ENCODE results near the gene NRK.
"Not testable (repeated sequence)": the region's sequence is repeated elsewhere in the genome, so short reads cannot be mapped to it uniquely, and the experiment has no call there.

NRK gene

GRCh38 chrX:105894721-105895120 lies 72.4 kb downstream of the NRK start:
- no peak for DNase-seq

DNA sequence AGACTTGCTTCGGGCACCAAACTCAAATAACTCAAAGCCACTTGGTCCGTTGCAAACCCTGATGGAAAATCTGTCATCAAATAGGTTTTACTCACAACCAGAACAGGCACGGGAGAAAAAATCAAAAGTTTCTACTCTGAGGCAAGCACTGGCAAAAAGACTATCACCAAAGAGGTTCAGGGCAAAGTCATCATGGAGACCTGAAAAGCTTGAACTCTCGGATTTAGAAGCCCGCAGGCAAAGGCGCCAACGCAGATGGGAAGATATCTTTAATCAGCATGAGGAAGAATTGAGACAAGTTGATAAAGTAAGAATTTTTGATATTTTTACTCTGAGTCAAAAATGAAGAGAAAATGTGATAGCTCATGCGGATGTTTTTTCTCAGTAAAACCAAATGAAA lies 87.2 kb downstream of the NRK start:
- DNase-seq = no peak

- no peak for DNase-seq
Measured at GRCh38 chrX:105910563-105911105, 88.3 kb downstream of the NRK start.

GRCh38 chrX:105945266-105945665 lies 122.9 kb downstream of the NRK start:
- no peak for DNase-seq

- no peak for DNase-seq
Measured at GRCh38 chrX:105969487-105969886, 147.1 kb downstream of the NRK start.

DNA sequence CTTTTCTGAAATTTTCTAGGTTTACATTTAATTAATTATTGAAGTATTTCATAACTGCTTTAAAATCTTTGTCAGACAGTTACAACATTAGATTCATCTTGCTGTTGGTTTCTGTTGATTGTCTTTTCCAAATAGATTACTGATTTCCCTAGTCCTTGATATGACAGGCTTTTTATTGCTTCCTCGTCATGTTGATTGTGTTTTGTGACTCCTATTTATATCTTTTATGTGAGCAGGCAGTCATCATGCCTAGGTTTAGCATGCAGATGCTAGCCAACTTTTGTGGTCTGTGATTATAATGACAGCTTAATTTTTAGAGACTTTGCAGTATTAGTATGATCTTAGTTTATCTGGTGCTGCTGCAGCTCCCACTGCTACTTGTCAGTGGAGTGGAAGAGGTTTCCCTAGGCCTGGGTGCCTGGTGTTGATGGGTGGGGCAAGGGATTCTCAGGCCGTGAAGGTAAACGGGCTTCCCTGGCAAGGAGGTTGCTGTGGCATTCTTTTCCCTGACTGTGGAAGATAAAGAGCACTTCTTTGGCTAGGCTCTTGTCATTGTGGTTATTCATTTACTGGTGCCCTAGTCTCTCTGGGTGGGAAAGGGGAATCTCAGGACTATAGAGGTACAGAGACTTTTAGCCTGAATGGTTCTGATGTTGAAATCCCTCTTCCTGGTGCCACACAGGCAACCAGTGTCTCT lies 150.5 kb downstream of the NRK start:
- DNase-seq = no peak

GRCh38 chrX:105973387-105973739 lies 151.0 kb downstream of the NRK start:
- no peak for DNase-seq

- DNase-seq = no peak
Measured at GRCh38 chrX:105975382-105975781, 153.0 kb downstream of the NRK start.

- no peak for DNase-seq
Measured at GRCh38 chrX:105981772-105982485, 159.6 kb downstream of the NRK start.

DNA sequence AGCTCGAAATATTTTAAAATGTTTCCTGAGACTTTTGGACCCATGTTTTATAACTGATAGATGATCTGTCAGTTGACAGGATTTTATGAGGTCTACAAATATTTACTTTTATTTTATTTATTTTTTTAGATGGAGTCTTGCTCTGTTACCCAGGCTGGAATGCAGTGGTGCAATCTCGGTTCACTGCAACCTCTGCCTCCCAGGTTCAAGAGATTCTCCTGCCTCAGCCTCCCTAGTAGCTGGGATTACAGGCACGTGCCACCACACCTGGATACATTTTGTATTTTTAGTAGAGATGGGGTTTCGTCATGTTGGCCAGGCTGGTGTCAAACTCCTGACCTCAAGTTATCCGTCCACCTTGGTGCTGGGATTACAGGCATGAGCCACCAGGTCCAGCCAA lies 166.1 kb downstream of the NRK start:
- not testable (repeated sequence) for DNase-seq

DNA sequence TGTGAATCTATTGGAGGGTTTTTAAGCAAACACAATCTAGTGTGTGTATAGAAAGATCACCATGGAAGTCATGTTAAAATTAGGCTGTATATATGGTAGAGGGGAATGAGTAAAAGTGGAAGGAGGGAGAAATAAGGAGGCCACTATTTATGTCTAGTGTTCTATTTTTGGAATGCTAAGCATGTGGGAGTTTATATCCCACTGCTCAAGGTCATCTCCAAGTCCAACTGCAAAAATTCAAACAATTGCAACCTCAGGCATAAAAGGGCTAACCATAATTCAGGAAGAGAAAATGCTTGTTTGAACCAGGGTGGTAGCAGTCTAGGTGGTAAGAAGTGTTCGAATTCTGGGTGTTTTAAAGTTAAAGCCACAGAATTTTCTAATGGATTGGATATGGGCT lies 177.0 kb downstream of the NRK start:
- DNase-seq = no peak

GRCh38 chrX:106000203-106000602 lies 177.9 kb downstream of the NRK start:
- no peak for DNase-seq

DNA sequence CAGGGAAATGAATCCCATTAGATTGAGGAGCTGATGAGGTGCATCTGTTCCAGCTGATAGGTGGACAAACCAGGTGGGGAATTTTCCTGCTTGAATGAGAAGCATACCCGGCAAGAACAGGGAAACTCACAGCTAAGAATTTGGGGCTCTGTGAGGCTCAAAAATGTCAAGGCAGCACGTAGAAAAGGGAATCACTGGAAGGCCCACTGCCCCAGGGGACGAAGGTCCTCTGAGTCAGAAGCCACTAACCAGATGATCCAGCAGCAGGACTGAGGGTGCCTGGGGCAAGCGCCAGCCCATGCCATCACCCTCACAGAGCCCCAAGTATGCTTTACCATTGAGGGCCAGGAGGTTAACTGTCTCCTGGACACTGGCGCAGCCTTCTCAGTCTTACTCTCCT lies 178.3 kb downstream of the NRK start:
- DNase-seq = not testable (repeated sequence)

GRCh38 chrX:106005684-106006083 lies 183.3 kb downstream of the NRK start:
- DNase-seq = no peak

- no peak for DNase-seq
Measured at GRCh38 chrX:106007815-106008214, 185.5 kb downstream of the NRK start.

All from suppressor macrophage (primary cell).